Keratinocyte (primary cell): ENCODE measurements around the gene TSKU.

Experiments used
- CTCF ChIP-seq, 3 experiments: IDR thresholded peaks in 1 of 3; conservative IDR thresholded peaks in 1 of 3; optimal IDR thresholded peaks in 1 of 3; 2 replicates in 2 of 3; 3 replicates in 1 of 3; pipeline versions ENCODE3 to v1.5.1; 2011; ENCODE audit warnings: low read length in 3 of 3, mild to moderate bottlenecking in 3 of 3, moderate library complexity in 2 of 3, control low read depth in 1 of 3, inconsistent platforms in 1 of 3; ENCODE audit not compliant: insufficient read depth in 2 of 3; ENCODE audit errors: extremely low read depth in 1 of 3
- EZH2 ChIP-seq: IDR thresholded peaks from one replicate; pipeline ENCODE4 v1.6.1; 2012; ENCODE audit warnings: inconsistent platforms, mild to moderate bottlenecking, low read length, moderate library complexity

GRCh38 chr11:76846441-76846840, 63.3 kb downstream of the TSKU start:
- TF ChIP-seq CTCF (optimal IDR thresholded peaks at IDR 0.05 in 1 of 3, IDR thresholded peaks at IDR 0.05 in 1 of 3, conservative IDR thresholded peaks at IDR 0.05 in 1 of 3; ENCODE audit: extremely low read depth in 1 of 3, insufficient read depth in 2 of 3, low read length in 3 of 3) (no peak), EZH2 (no peak)
